Erythroblast (primary cell): ENCODE data around the gene BPIFB2.
A peak's percentile ranks its signal among the peaks of the same experiment; 100 is the strongest.
"Not testable (repeated sequence)": the region's sequence is repeated elsewhere in the genome, so short reads cannot be mapped to it uniquely, and the experiment has no call there.

ENCODE experiments used
- DNase-seq, 2 experiments: peaks; one replicate each; lab custom pipeline; 2025; lab: John Stamatoyannopoulos, UW
- GATA1 ChIP-seq: IDR thresholded peaks from 2 replicates; pipeline ENCODE4 v1.6.1; 2011; ENCODE audit warnings: low read depth, mild to moderate bottlenecking, control low read depth, low read length, moderate library complexity
- POLR2A ChIP-seq: IDR thresholded peaks from 2 replicates; pipeline ENCODE4 v1.6.1; 2011; ENCODE audit warnings: mild to moderate bottlenecking, low read length

Gene BPIFB2

GRCh38 chr20:32966881-32967781 is 40.4 kb upstream of the BPIFB2 start:
- no peak for DNase-seq
- TF ChIP-seq GATA1 (no peak), POLR2A (no peak)

GRCh38 chr20:32967961-32968457 is 39.5 kb upstream of the BPIFB2 start:
- no peak for DNase-seq
- TF ChIP-seq GATA1 (no peak), POLR2A (no peak)

- DNase-seq, result no peak
- TF ChIP-seq POLR2A (no peak), GATA1 (no peak)
Measured at GRCh38 chr20:32968478-32969241, 38.8 kb upstream of the BPIFB2 start.

- TF ChIP-seq GATA1 (no peak), POLR2A (no peak)
- no peak for DNase-seq
Measured at GRCh38 chr20:32969356-32970114, 38.0 kb upstream of the BPIFB2 start.

GRCh38 chr20:32970115-32970972 is 37.2 kb upstream of the BPIFB2 start:
- no peak for DNase-seq
- TF ChIP-seq POLR2A, result no peak
- no peak for TF ChIP-seq GATA1

- TF ChIP-seq POLR2A (no peak), GATA1 (no peak)
- no peak for DNase-seq
Measured at GRCh38 chr20:32970973-32971300, 36.6 kb upstream of the BPIFB2 start.

- DNase-seq, result no peak
- TF ChIP-seq GATA1 (no peak), POLR2A (no peak)
Measured at GRCh38 chr20:32971703-32972161, 35.8 kb upstream of the BPIFB2 start.

- DNase-seq, result peak in 1 of 2 experiments; percentile 8
- no peak for TF ChIP-seq POLR2A
- no peak for TF ChIP-seq GATA1
Measured at GRCh38 chr20:32972181-32973076, 35.1 kb upstream of the BPIFB2 start.

GRCh38 chr20:32973077-32973717 is 34.3 kb upstream of the BPIFB2 start:
- DNase-seq, result no peak
- TF ChIP-seq GATA1 (no peak), POLR2A (no peak)

- not testable (repeated sequence) for DNase-seq
Measured at GRCh38 chr20:32974204-32975064, 33.1 kb upstream of the BPIFB2 start.

GRCh38 chr20:32975121-32975520 is 32.4 kb upstream of the BPIFB2 start:
- DNase-seq, result not testable (repeated sequence)
